Coronary artery (tissue), 2 donors: Measurements from ENCODE around the gene SLIT1.

Source experiments
- DNase-seq: peaks from one replicate; pipeline ENCODE4 v3.0.0-alpha.2; 2017; ENCODE audit warnings: low spot score
- H3K27ac ChIP-seq, 2 donors: fragments of 200-600 bp; sonication (generic); one replicate each; pipeline ENCODE4 v1.5.1; 2016 to 2019
- H3K4me3 ChIP-seq: fragments of 200-600 bp; sonication (generic); 2 replicates; pipeline ENCODE4 v1.5.1; 2016; ENCODE audit warnings: mild to moderate bottlenecking, moderate library complexity
- TF ChIP-seq, protein P1 (sequence below): fragments of 200-600 bp; sonication (generic); IDR thresholded peaks from one replicate; pipeline ENCODE4 v1.5.1; 2019; ENCODE audit warnings: antibody characterized with exemption

The SLIT1 gene

GRCh38 chr10:97182288-97182990, 3.3 kb downstream of the SLIT1 start:
- Histone ChIP-seq H3K27ac (no peak overlapping the region), H3K4me3 (no peak overlapping the region)
- no peak for DNase-seq
- TF ChIP-seq, protein P1, sequence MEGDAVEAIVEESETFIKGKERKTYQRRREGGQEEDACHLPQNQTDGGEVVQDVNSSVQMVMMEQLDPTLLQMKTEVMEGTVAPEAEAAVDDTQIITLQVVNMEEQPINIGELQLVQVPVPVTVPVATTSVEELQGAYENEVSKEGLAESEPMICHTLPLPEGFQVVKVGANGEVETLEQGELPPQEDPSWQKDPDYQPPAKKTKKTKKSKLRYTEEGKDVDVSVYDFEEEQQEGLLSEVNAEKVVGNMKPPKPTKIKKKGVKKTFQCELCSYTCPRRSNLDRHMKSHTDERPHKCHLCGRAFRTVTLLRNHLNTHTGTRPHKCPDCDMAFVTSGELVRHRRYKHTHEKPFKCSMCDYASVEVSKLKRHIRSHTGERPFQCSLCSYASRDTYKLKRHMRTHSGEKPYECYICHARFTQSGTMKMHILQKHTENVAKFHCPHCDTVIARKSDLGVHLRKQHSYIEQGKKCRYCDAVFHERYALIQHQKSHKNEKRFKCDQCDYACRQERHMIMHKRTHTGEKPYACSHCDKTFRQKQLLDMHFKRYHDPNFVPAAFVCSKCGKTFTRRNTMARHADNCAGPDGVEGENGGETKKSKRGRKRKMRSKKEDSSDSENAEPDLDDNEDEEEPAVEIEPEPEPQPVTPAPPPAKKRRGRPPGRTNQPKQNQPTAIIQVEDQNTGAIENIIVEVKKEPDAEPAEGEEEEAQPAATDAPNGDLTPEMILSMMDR = no peak

GRCh38 chr10:97180986-97181385, 4.8 kb downstream of the SLIT1 start:
- no peak for DNase-seq
- H3K4me3 ChIP-seq = no peak overlapping the region
- TF ChIP-seq, protein P1 = no peak
- H3K27ac ChIP-seq = no peak overlapping the region

DNA sequence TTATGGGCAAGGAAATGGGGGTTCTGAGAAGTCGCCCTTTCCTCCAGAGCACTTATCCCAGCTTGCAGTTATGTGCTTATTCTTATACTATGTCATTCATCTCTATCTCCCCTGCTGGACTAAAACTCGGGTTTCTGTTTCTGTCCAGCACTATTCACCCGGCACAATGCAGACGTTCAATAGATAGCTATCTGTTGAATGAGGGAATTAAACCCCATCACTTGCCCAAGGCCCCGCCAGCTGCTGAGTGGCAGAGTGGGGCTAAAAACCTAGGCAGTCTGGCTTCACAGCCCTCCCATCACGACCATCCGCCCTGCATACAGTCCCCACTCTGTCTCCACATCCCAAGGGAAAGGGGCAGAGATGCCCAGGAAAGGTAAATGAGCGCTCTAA, 5.4 kb downstream of the SLIT1 start:
- H3K4me3 ChIP-seq = no peak overlapping the region
- H3K27ac ChIP-seq = no peak overlapping the region

DNA sequence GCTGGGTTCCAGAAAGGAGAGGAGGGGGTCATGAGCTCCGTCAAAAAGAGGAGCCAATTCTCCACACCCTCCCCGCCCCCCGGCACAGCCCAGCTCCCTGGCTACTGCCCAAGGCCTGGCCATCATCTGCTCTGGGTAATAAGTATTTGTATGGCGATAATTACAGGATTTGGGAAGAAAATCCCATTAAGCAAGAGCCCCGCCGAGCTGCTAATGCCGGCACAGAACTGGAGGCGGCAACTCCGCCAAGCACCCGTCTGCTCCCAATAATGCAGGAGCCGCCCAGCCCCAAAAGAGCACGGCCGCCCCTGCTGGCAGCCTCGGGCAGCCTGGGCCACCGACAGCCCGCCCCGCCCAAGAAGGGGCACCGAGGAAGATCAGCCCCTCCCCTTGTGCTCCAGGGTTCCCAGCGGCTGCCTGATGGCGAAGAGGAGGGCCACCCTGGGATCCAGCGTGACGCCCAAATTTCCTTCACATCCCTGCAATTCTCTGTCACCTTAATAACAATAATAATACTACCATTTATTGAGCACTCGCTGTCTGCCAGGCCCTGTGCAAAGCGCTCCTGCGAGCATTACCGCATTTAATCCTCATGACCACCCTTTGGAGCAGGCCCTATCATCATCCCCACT, 5.9 kb downstream of the SLIT1 start:
- TF ChIP-seq, protein P1 = no peak
- DNase-seq = no peak
- Histone ChIP-seq H3K27ac (no peak overlapping the region), H3K4me3 (peak overlapping the region; percentile 44)

More for the DNA sequence above, 5.4 kb downstream of the SLIT1 start:
- no peak for DNase-seq
- TF ChIP-seq, protein P1 = no peak

- Histone ChIP-seq H3K27ac (no peak overlapping the region), H3K4me3 (peak overlapping the region; percentile 44)
- no peak for DNase-seq
- TF ChIP-seq, protein P1 = no peak
Observed at GRCh38 chr10:97179311-97179710, 6.4 kb downstream of the SLIT1 start.

GRCh38 chr10:97178074-97178473, 7.7 kb downstream of the SLIT1 start:
- TF ChIP-seq, protein P1 = no peak
- H3K27ac ChIP-seq = no peak overlapping the region
- no peak for DNase-seq
- H3K4me3 ChIP-seq = no peak overlapping the region

- no peak for DNase-seq
- no peak overlapping the region for H3K4me3 ChIP-seq
- H3K27ac ChIP-seq = no peak overlapping the region
- TF ChIP-seq, protein P1 = no peak
Observed at GRCh38 chr10:97176226-97176625, 9.5 kb downstream of the SLIT1 start.
